Measurements from ENCODE around the gene DHCR24. TPM values are rescaled to one million over a fixed set of nuclear protein-coding genes. Genes with fewer than 3 reads are reported as not detected.

The DHCR24 gene
- total and polyA plus RNA-seq, 2 of the 13 experiments (the other 11 are each of a cell fraction or from before 2014, with no cell fraction given) = 374 to 448 TPM

DNA sequence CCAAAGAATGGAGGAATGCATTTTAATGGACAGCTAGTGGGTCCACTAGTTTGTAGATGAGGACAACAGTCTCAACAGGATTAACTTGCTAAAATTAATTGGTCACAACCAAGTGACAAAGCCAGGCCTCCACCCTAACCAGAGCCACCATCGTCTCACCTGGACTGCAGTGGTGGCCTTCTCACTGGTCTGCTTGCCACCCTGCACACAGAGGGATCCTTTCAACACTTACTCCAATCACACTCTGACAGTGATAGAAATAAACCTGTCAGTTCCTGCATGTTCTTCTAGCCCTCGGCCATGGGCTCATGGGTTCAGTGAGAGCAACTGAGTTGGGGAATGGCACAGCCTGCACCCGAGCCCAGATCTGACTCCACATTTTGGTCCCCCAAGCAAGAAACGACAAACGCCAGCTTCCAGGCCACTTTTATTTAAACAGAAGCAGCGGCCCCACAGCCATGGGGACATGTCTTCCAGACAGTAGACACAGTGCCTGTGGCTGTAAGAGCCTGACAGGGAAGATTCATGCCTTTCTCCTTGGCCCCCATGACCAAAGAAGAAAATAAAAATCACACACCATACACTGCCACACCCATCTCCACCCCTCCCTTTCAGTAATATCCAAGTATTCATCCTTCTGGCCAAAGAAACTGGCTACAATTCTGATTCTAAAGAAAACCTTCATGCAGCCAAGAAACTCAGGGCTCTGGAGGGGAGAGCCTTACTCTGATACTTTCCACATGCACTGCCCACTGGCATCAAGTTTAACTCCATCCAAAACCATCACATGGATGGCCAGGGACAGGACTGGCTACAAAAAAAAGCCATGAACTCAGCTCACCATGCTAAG is 37.6 kb downstream of the DHCR24 start:
- H3K27ac ChIP-seq (ENCODE audit: extremely low read length, insufficient read depth, low read length) = peak overlapping the region; percentile 21
- peaks cover 7% of the 10 kb centered on the region; the same call in 1 of the 2 replicates for H3K4me1 ChIP-seq (ENCODE audit: insufficient read depth, low read length)
- no TSS peak for BruUV-seq (replicated peaks)
- H3K36me3 ChIP-seq (replicated peaks in 1 of 2; ENCODE audit: control insufficient read depth in 1 of 2, insufficient read depth in 2 of 2, low read length in 2 of 2) = peaks cover 46 to 53% of the 10 kb centered on the region in 2 experiments
- no peak for FAIRE-seq
- intact Hi-C loops (cut with micrococcal nuclease; ENCODE audit: unreplicated experiment) = loop anchor here (5.0 kb wide), 1 partner anchor 38 kb away; the partner anchor contains the start of gene DHCR24
- in situ Hi-C loops (cut with HindIII; ENCODE audit: extremely low pct_ligation_motif_present, low pct_unique_long_range_greater_than_20kb) = no loop called here
- no peak for ATAC-seq
- CTCF ChIA-PET (ENCODE audit: low intra/inter-chr PET ratio, low total read pairs) = no interaction called here
- no peak for DNase-seq (ENCODE audit: low spot score)
- H3K79me2 ChIP-seq (ENCODE audit: insufficient read depth, low read length) = no peaks in the 10 kb centered on the region
- peaks cover 39% of the 10 kb centered on the region for H4K20me1 ChIP-seq (ENCODE audit: insufficient read depth, low read length)
- no peak overlapping the region for H3K4me3 ChIP-seq (replicated peaks in 1 of 3; ENCODE audit: insufficient read depth in 1 of 3, low read depth in 2 of 3, low read length in 3 of 3)
- no peak overlapping the region for H3K4me2 ChIP-seq (ENCODE audit: low read depth, low read length)
- no peak overlapping the region for H3K9ac ChIP-seq (ENCODE audit: insufficient read depth, low read depth, low read length)
- no peaks in the 10 kb centered on the region for H3K9me3 ChIP-seq (ENCODE audit: low read length)
- POLR2A ChIA-PET = interaction anchor here (2.2 to 6.6 kb wide), 5 partner anchors 9 to 38 kb away, joined by 11 to 52 read pairs (median 21); partner anchors contain the start of gene DHCR24
- H2AFZ ChIP-seq (ENCODE audit: low read length) = no peak overlapping the region
- no peaks in the 10 kb centered on the region for H3K27me3 ChIP-seq (ENCODE audit: control insufficient read depth in 1 of 2, insufficient read depth in 2 of 2, low read length in 2 of 2)
- WGBS (ENCODE audit: low lambda C conversion rate) = 100% methylated on average over 6 of the region's 6 CpGs
- 0 out of 2 replicates have a peak, but pooled peaks have one; percentile 48 for TF ChIP-seq MBD4 (IDR thresholded peaks at IDR 0.05; ENCODE audit: borderline replicate concordance, low read length)
- TF ChIP-seq, protein P1, sequence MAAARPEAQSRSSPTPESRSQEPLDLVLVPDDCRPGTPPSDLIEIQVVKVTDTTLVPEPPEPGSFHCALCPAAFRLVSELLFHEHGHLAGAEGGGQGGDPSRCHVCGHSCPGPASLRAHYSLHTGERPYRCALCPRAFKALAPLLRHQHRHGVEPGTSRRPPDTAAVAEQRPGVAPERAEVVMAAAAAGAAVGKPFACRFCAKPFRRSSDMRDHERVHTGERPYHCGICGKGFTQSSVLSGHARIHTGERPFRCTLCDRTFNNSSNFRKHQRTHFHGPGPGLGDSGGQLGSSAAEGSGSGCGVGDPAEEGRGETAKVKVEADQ (CRISPR knock-in tag; IDR thresholded peaks at IDR 0.05; ENCODE audit: borderline replicate concordance) = no peak
- peak; percentile 91 for TF ChIP-seq RBM22 (optimal IDR thresholded peaks at IDR 0.05; ENCODE audit: low read length)
- peak; percentile 3 to 26; a peak in 1 of 4 replicates for TF ChIP-seq POLR2A (IDR thresholded peaks at IDR 0.05; ENCODE audit: insufficient read depth in 1 of 2, low read depth in 2 of 2, low read length in 2 of 2)
- no peak for TF ChIP-seq ZNF709 (CRISPR knock-in tag; IDR thresholded peaks at IDR 0.05)
- TF ChIP-seq RXRB (CRISPR knock-in tag; IDR thresholded peaks at IDR 0.05; ENCODE audit: borderline replicate concordance) = no peak
- TF ChIP-seq, protein P2, sequence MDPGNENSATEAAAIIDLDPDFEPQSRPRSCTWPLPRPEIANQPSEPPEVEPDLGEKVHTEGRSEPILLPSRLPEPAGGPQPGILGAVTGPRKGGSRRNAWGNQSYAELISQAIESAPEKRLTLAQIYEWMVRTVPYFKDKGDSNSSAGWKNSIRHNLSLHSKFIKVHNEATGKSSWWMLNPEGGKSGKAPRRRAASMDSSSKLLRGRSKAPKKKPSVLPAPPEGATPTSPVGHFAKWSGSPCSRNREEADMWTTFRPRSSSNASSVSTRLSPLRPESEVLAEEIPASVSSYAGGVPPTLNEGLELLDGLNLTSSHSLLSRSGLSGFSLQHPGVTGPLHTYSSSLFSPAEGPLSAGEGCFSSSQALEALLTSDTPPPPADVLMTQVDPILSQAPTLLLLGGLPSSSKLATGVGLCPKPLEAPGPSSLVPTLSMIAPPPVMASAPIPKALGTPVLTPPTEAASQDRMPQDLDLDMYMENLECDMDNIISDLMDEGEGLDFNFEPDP (CRISPR knock-in tag; conservative IDR thresholded peaks at IDR 0.05) = no peak
- no peak for TF ChIP-seq SRSF1 (optimal IDR thresholded peaks at IDR 0.05; ENCODE audit: low read depth, low read length)
- TF ChIP-seq AGO1 (IDR thresholded peaks at IDR 0.05; ENCODE audit: low read depth, low read length, poor library complexity, severe bottlenecking) = no peak
- TF ChIP-seq ISL2 (CRISPR knock-in tag; IDR thresholded peaks at IDR 0.05) = no peak
- TF ChIP-seq, protein P3, sequence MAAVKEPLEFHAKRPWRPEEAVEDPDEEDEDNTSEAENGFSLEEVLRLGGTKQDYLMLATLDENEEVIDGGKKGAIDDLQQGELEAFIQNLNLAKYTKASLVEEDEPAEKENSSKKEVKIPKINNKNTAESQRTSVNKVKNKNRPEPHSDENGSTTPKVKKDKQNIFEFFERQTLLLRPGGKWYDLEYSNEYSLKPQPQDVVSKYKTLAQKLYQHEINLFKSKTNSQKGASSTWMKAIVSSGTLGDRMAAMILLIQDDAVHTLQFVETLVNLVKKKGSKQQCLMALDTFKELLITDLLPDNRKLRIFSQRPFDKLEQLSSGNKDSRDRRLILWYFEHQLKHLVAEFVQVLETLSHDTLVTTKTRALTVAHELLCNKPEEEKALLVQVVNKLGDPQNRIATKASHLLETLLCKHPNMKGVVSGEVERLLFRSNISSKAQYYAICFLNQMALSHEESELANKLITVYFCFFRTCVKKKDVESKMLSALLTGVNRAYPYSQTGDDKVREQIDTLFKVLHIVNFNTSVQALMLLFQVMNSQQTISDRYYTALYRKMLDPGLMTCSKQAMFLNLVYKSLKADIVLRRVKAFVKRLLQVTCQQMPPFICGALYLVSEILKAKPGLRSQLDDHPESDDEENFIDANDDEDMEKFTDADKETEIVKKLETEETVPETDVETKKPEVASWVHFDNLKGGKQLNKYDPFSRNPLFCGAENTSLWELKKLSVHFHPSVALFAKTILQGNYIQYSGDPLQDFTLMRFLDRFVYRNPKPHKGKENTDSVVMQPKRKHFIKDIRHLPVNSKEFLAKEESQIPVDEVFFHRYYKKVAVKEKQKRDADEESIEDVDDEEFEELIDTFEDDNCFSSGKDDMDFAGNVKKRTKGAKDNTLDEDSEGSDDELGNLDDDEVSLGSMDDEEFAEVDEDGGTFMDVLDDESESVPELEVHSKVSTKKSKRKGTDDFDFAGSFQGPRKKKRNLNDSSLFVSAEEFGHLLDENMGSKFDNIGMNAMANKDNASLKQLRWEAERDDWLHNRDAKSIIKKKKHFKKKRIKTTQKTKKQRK (IDR thresholded peaks at IDR 0.05; ENCODE audit: low read length) = no peak
- no peak for TF ChIP-seq ZNF317 (CRISPR knock-in tag; IDR thresholded peaks at IDR 0.05)
- peak; percentile 16; the same call in 1 of the 2 replicates for TF ChIP-seq POLR2AphosphoS5 (IDR thresholded peaks at IDR 0.05; ENCODE audit: low read depth, low read length)
- TF ChIP-seq, protein P4, sequence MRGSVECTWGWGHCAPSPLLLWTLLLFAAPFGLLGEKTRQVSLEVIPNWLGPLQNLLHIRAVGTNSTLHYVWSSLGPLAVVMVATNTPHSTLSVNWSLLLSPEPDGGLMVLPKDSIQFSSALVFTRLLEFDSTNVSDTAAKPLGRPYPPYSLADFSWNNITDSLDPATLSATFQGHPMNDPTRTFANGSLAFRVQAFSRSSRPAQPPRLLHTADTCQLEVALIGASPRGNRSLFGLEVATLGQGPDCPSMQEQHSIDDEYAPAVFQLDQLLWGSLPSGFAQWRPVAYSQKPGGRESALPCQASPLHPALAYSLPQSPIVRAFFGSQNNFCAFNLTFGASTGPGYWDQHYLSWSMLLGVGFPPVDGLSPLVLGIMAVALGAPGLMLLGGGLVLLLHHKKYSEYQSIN (CRISPR knock-in tag; IDR thresholded peaks at IDR 0.05; ENCODE audit: borderline replicate concordance) = no peak
- TF ChIP-seq ISX (CRISPR knock-in tag; conservative IDR thresholded peaks at IDR 0.05) = no peak
- TF ChIP-seq, protein P5, sequence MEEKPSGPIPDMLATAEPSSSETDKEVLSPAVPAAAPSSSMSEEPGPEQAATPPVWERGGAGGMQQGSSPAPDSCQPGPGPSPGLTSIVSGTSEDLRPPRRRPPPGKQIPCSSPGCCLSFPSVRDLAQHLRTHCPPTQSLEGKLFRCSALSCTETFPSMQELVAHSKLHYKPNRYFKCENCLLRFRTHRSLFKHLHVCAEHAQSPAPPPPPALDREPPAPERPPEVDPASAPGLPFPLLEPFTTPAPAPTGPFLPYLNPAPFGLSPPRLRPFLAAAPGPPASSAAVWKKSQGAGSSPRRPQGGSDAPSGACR (CRISPR knock-in tag; IDR thresholded peaks at IDR 0.05) = no peak

All from HepG2 (cell line).